Measurements from ENCODE around the gene GNPDA1. TPM values are rescaled to one million over a fixed set of nuclear protein-coding genes. Genes with fewer than 3 reads are reported as not detected.
A peak's percentile ranks its signal among the peaks of the same experiment; 100 is the strongest.
"Not testable (repeated sequence)": the region's sequence is repeated elsewhere in the genome, so short reads cannot be mapped to it uniquely, and the experiment has no call there.

Gene GNPDA1
- total RNA-seq, 1 donor from 2014 or later = 89.8 TPM

GRCh38 chr5:142048272-142048671, 35.4 kb upstream of the GNPDA1 start:
- H3K27ac Mint-ChIP-seq = no peak overlapping the region
- peaks cover 7% of the 10 kb centered on the region for H3K9me3 Mint-ChIP-seq
- no peak overlapping the region for H3K27ac ChIP-seq
- no peaks in the 10 kb centered on the region for H3K27me3 ChIP-seq
- H3K4me3 ChIP-seq = no peak overlapping the region
- peak overlapping the region; percentile 68 for H2AFZ ChIP-seq (replicated peaks)
- no peaks in the 10 kb centered on the region for H3K9me3 ChIP-seq (ENCODE audit: low read depth)
- no peaks in the 10 kb centered on the region for H3K79me2 ChIP-seq (ENCODE audit: low read depth)
- DNase-seq (ENCODE audit: low spot score) = peak; percentile 17
- H4K20me1 ChIP-seq (ENCODE audit: low read depth) = no peaks in the 10 kb centered on the region
- no peak for TF ChIP-seq EZH2phosphoT487 (IDR thresholded peaks at IDR 0.05)
- TF ChIP-seq CTCF (IDR thresholded peaks at IDR 0.05) = peak; percentile 19
- TF ChIP-seq EZH2 (IDR thresholded peaks at IDR 0.05) = no peak
- peaks cover 2% of the 10 kb centered on the region for H3K4me1 ChIP-seq
- H3F3A ChIP-seq (ENCODE audit: low read depth) = no peaks in the 10 kb centered on the region
- H3K36me3 Mint-ChIP-seq = no peaks in the 10 kb centered on the region
- no peak overlapping the region for H3K4me3 Mint-ChIP-seq
- H3K27me3 Mint-ChIP-seq (ENCODE audit: insufficient read depth, low read depth) = peaks cover 6% of the 10 kb centered on the region
- H3K4me2 ChIP-seq = no peak overlapping the region
- peaks cover 4% of the 10 kb centered on the region for H3K4me1 Mint-ChIP-seq
- no peaks in the 10 kb centered on the region for H3K36me3 ChIP-seq
- no peak overlapping the region for H3K9ac ChIP-seq

GRCh38 chr5:142046191-142046590, 33.4 kb upstream of the GNPDA1 start:
- H3K4me3 ChIP-seq = no peak overlapping the region
- H4K20me1 ChIP-seq (ENCODE audit: low read depth) = no peaks in the 10 kb centered on the region
- no peak overlapping the region for H3K9ac ChIP-seq
- no peaks in the 10 kb centered on the region for H3K36me3 ChIP-seq
- TF ChIP-seq EZH2 (IDR thresholded peaks at IDR 0.05) (no peak), EZH2phosphoT487 (IDR thresholded peaks at IDR 0.05) (no peak), CTCF (IDR thresholded peaks at IDR 0.05) (no peak)
- Mint-ChIP-seq H3K9me3 (peaks cover 7% of the 10 kb centered on the region), H3K27me3 (ENCODE audit: insufficient read depth, low read depth) (peaks cover 6% of the 10 kb centered on the region), H3K4me1 (no peaks in the 10 kb centered on the region), H3K27ac (no peak overlapping the region), H3K36me3 (no peaks in the 10 kb centered on the region), H3K4me3 (no peak overlapping the region)
- no peaks in the 10 kb centered on the region for H3F3A ChIP-seq (ENCODE audit: low read depth)
- H3K79me2 ChIP-seq (ENCODE audit: low read depth) = no peaks in the 10 kb centered on the region
- H3K27ac ChIP-seq = no peak overlapping the region
- H2AFZ ChIP-seq (replicated peaks) = no peak overlapping the region
- H3K9me3 ChIP-seq (ENCODE audit: low read depth) = no peaks in the 10 kb centered on the region
- H3K4me1 ChIP-seq = no peaks in the 10 kb centered on the region
- no peak overlapping the region for H3K4me2 ChIP-seq
- no peak for DNase-seq (ENCODE audit: low spot score)
- no peaks in the 10 kb centered on the region for H3K27me3 ChIP-seq

- not testable (repeated sequence) for H3K27me3 Mint-ChIP-seq (ENCODE audit: insufficient read depth, low read depth); H3K4me3 ChIP-seq
Measured at GRCh38 chr5:142040881-142041280, 28.1 kb upstream of the GNPDA1 start.

GRCh38 chr5:142040285-142040684, 27.5 kb upstream of the GNPDA1 start:
- H3K9me3 ChIP-seq (ENCODE audit: low read depth) = no peaks in the 10 kb centered on the region
- Mint-ChIP-seq H3K4me1 (no peaks in the 10 kb centered on the region), H3K36me3 (no peaks in the 10 kb centered on the region), H3K27me3 (ENCODE audit: insufficient read depth, low read depth) (peaks cover 6% of the 10 kb centered on the region), H3K27ac (no peak overlapping the region), H3K4me3 (no peak overlapping the region), H3K9me3 (peaks cover 5% of the 10 kb centered on the region)
- H4K20me1 ChIP-seq (ENCODE audit: low read depth) = no peaks in the 10 kb centered on the region
- no peaks in the 10 kb centered on the region for H3K4me1 ChIP-seq
- H3K27ac ChIP-seq = no peak overlapping the region
- no peaks in the 10 kb centered on the region for H3K36me3 ChIP-seq
- no peaks in the 10 kb centered on the region for H3K27me3 ChIP-seq
- no peak for DNase-seq (ENCODE audit: low spot score)
- no peaks in the 10 kb centered on the region for H3K79me2 ChIP-seq (ENCODE audit: low read depth)
- H3K4me2 ChIP-seq = no peak overlapping the region
- no peak overlapping the region for H3K4me3 ChIP-seq
- H3F3A ChIP-seq (ENCODE audit: low read depth) = no peaks in the 10 kb centered on the region
- no peak for TF ChIP-seq EZH2phosphoT487 (IDR thresholded peaks at IDR 0.05)
- no peak overlapping the region for H3K9ac ChIP-seq
- no peak overlapping the region for H2AFZ ChIP-seq (replicated peaks)

More at GRCh38 chr5:142040881-142041280, 28.1 kb upstream of the GNPDA1 start:
- H3K4me2 ChIP-seq; H3K27ac ChIP-seq; H3K27ac Mint-ChIP-seq; H3K27me3 ChIP-seq; H2AFZ ChIP-seq (replicated peaks); H3K4me3 Mint-ChIP-seq; H3K36me3 ChIP-seq; H3F3A ChIP-seq (ENCODE audit: low read depth); H3K9me3 ChIP-seq (ENCODE audit: low read depth); H3K4me1 Mint-ChIP-seq; H3K9me3 Mint-ChIP-seq; H3K9ac ChIP-seq; H3K36me3 Mint-ChIP-seq; H4K20me1 ChIP-seq (ENCODE audit: low read depth); H3K4me1 ChIP-seq; DNase-seq (ENCODE audit: low spot score); H3K79me2 ChIP-seq (ENCODE audit: low read depth): not testable (repeated sequence)
